H9 (cell line): ENCODE data around the gene POLE2. TPM values are rescaled to one million over a fixed set of nuclear protein-coding genes. Genes with fewer than 3 reads are reported as not detected.

Experiments
- DNase-seq: peaks from one replicate; pipeline ENCODE4 v3.0.0-alpha.2; 2017
- H2AFZ ChIP-seq: one replicate; pipeline ENCODE4 v1.6.1; 2013; ENCODE audit warnings: mild to moderate bottlenecking, low read length, control low read depth, moderate library complexity
- H2AK5ac ChIP-seq: 2 replicates; pipeline ENCODE4 v1.6.1; 2013; ENCODE audit warnings: low read length, control low read depth, mixed read lengths; ENCODE audit not compliant: insufficient read length
- H2BK120ac ChIP-seq: one replicate; pipeline ENCODE4 v1.6.1; 2013; ENCODE audit warnings: low read depth, mild to moderate bottlenecking, low read length, control low read depth, inconsistent platforms; ENCODE audit not compliant: poor library complexity, severe bottlenecking
- H2BK12ac ChIP-seq: 2 replicates; pipeline ENCODE4 v1.6.1; 2013; ENCODE audit warnings: low read length, control low read depth, mixed read lengths, low read depth; ENCODE audit not compliant: insufficient read length
- H2BK15ac ChIP-seq: 2 replicates; pipeline ENCODE4 v1.6.1; 2013; ENCODE audit warnings: low read depth, low read length, control low read depth
- H2BK20ac ChIP-seq: one replicate; pipeline ENCODE4 v1.6.1; 2013; ENCODE audit warnings: low read depth, mild to moderate bottlenecking, low read length, control low read depth, inconsistent platforms; ENCODE audit not compliant: poor library complexity, severe bottlenecking
- H2BK5ac ChIP-seq: 2 replicates; pipeline ENCODE4 v1.6.1; 2013; ENCODE audit warnings: low read length, control low read depth, mixed read lengths; ENCODE audit not compliant: insufficient read length
- H3K14ac ChIP-seq: 2 replicates; pipeline ENCODE4 v1.6.1; 2013; ENCODE audit warnings: low read length, control low read depth; ENCODE audit not compliant: insufficient read depth
- H3K18ac ChIP-seq: 2 replicates; pipeline ENCODE4 v1.6.1; 2013; ENCODE audit warnings: low read depth, mild to moderate bottlenecking, mixed read lengths, low read length, control low read depth; ENCODE audit not compliant: insufficient read length
- H3K23ac ChIP-seq: 2 replicates; pipeline ENCODE4 v1.6.1; 2013; ENCODE audit warnings: low read length, control low read depth, mixed read lengths, low read depth; ENCODE audit not compliant: insufficient read length
- H3K23me2 ChIP-seq: 2 replicates; pipeline ENCODE4 v1.6.1; 2013; ENCODE audit warnings: low read depth, mild to moderate bottlenecking, mixed read lengths, low read length, control low read depth; ENCODE audit not compliant: insufficient read length, poor library complexity, severe bottlenecking
- H3K27ac ChIP-seq: 2 replicates; pipeline ENCODE4 v1.5.1; 2013; ENCODE audit warnings: low read length, control low read depth, mixed read lengths, low read depth; ENCODE audit not compliant: insufficient read length
- H3K27me3 ChIP-seq: 2 replicates; pipeline ENCODE4 v1.6.1; 2013; ENCODE audit warnings: low read length, control low read depth, inconsistent platforms; ENCODE audit not compliant: insufficient read depth
- H3K4ac ChIP-seq: 2 replicates; pipeline ENCODE4 v1.6.1; 2013; ENCODE audit warnings: low read depth, mild to moderate bottlenecking, control low read depth, inconsistent platforms, low read length, moderate library complexity
- H3K4me1 ChIP-seq: 2 replicates; pipeline ENCODE4 v1.6.1; 2013; ENCODE audit warnings: low read length, control low read depth, inconsistent platforms; ENCODE audit not compliant: insufficient read depth
- H3K4me2 ChIP-seq: 2 replicates; pipeline ENCODE4 v1.6.1; 2013; ENCODE audit warnings: low read length, control low read depth, mixed read lengths; ENCODE audit not compliant: insufficient read length, insufficient read depth
- H3K56ac ChIP-seq: 2 replicates; pipeline ENCODE4 v1.6.1; 2013; ENCODE audit warnings: low read depth, mild to moderate bottlenecking, mixed read lengths, low read length, control low read depth; ENCODE audit not compliant: insufficient read length
- H3K79me1 ChIP-seq: 2 replicates; pipeline ENCODE4 v1.6.1; 2013; ENCODE audit warnings: low read depth, mild to moderate bottlenecking, moderate library complexity, low read length, control low read depth, inconsistent platforms; ENCODE audit not compliant: insufficient read depth, poor library complexity, severe bottlenecking
- H3K79me2 ChIP-seq: 2 replicates; pipeline ENCODE4 v1.6.1; 2013; ENCODE audit warnings: low read length, control low read depth, inconsistent platforms; ENCODE audit not compliant: insufficient read depth
- H3K9ac ChIP-seq: 2 replicates; pipeline ENCODE4 v1.6.1; 2013; ENCODE audit warnings: low read length, control low read depth, mixed read lengths; ENCODE audit not compliant: insufficient read length; ENCODE audit errors: extremely low read depth
- H3K9me3 ChIP-seq: one replicate; pipeline ENCODE4 v1.6.1; 2013; ENCODE audit warnings: low read depth, low read length, inconsistent platforms; ENCODE audit not compliant: control insufficient read depth
- H3T11ph ChIP-seq: one replicate; pipeline ENCODE4 v1.6.1; 2013; ENCODE audit warnings: mild to moderate bottlenecking, low read length, control low read depth, inconsistent platforms
- H4K20me1 ChIP-seq: one replicate; pipeline ENCODE4 v1.6.1; 2013; ENCODE audit not compliant: control insufficient read depth, insufficient read length, insufficient read depth
- H4K5ac ChIP-seq: 2 replicates; pipeline ENCODE4 v1.6.1; 2013; ENCODE audit warnings: low read depth, mild to moderate bottlenecking, mixed read lengths, low read length, control low read depth; ENCODE audit not compliant: insufficient read length
- H4K8ac ChIP-seq: replicated peaks from 2 replicates; pipeline ENCODE4 v1.6.1; 2013; ENCODE audit warnings: low read length, control low read depth, mixed read lengths, low read depth; ENCODE audit not compliant: insufficient read length
- H4K91ac ChIP-seq: 2 replicates; pipeline ENCODE4 v1.6.1; 2013; ENCODE audit warnings: low read depth, mild to moderate bottlenecking, moderate library complexity, mixed read lengths, low read length, control low read depth; ENCODE audit not compliant: insufficient read length
- H3K27ac Mint-ChIP-seq, 3 experiments: 2 replicates in 2 of 3; 3 replicates in 1 of 3; pipeline ENCODE4 v1.8.0; 2020 to 2021; ENCODE audit warnings: mixed read lengths in 3 of 3, mild to moderate bottlenecking in 1 of 3, moderate library complexity in 1 of 3
- H3K27me3 Mint-ChIP-seq: 2 replicates; pipeline ENCODE4 v1.8.0; 2021; ENCODE audit warnings: low read depth, mild to moderate bottlenecking, moderate library complexity, mixed read lengths
- H3K36me3 Mint-ChIP-seq, 3 experiments: 2 replicates in 2 of 3; 3 replicates in 1 of 3; pipeline ENCODE4 v1.8.0; 2020 to 2021; ENCODE audit warnings: low read depth in 3 of 3, mixed read lengths in 3 of 3; ENCODE audit not compliant: insufficient read depth in 1 of 3
- H3K4me1 Mint-ChIP-seq, 2 experiments: 2 replicates each; pipeline ENCODE4 v1.8.0; 2020; ENCODE audit warnings: mixed read lengths in 2 of 2
- H3K4me3 Mint-ChIP-seq, 2 experiments: 2 replicates in 1 of 2; 3 replicates in 1 of 2; pipeline ENCODE4 v1.8.0; 2020 to 2021; ENCODE audit warnings: mild to moderate bottlenecking in 2 of 2, mixed read lengths in 2 of 2, moderate library complexity in 1 of 2
- H3K9me3 Mint-ChIP-seq, 2 experiments: 2 replicates in 1 of 2; 3 replicates in 1 of 2; pipeline ENCODE4 v1.8.0; 2020; ENCODE audit warnings: mild to moderate bottlenecking in 2 of 2, mixed read lengths in 2 of 2, moderate library complexity in 1 of 2
- CTCF ChIP-seq: fragments of 200-600 bp; sonication (generic); conservative IDR thresholded peaks from 3 replicates; pipeline ENCODE4 v1.8.0; 2021; ENCODE audit warnings: antibody characterized with exemption, mild to moderate bottlenecking
- WGBS: extraction: QIAGEN DNeasy Blood & Tissue Kit; methylation state at CpG from one replicate; pipeline ENCODE4 v1.1.7; 2013; ENCODE audit warnings: missing lambda C conversion rate, low lambda C conversion rate, mixed read lengths; ENCODE audit not compliant: insufficient read length; ENCODE audit errors: extremely low coverage; 5-methylcytosine and 5-hydroxymethylcytosine counted together
- total RNA-seq: library from RNA; stranded (reverse); gene quantifications from 2 replicates; pipeline ENCODE4 v1.2.1, GENCODE V29; 2021

The POLE2 gene
- total RNA-seq, 1 experiment from 2014 or later: 25.7 TPM

- Histone ChIP-seq H3K79me2 (peaks cover 1% of the 10 kb centered on the region; the same call in 1 of the 2 replicates), H3K18ac (no peak overlapping the region), H3K56ac (no peak overlapping the region), H2BK15ac (no peak overlapping the region), H3K23me2 (no peaks in the 10 kb centered on the region), H2AK5ac (no peak overlapping the region), H4K20me1 (no peaks in the 10 kb centered on the region), H3K23ac (no peak overlapping the region), H3K14ac (no peak overlapping the region), H3K79me1 (no peaks in the 10 kb centered on the region), H3K4ac (no peak overlapping the region), H3K9me3 (no peaks in the 10 kb centered on the region), H2BK20ac (no peak overlapping the region), H3K9ac (no peak overlapping the region), H4K8ac (no peak overlapping the region), H2AFZ (no peak overlapping the region), H3K4me2 (no peak overlapping the region), H3K4me1 (no peaks in the 10 kb centered on the region), H3T11ph (no peak overlapping the region), H4K91ac (no peak overlapping the region), H2BK12ac (no peak overlapping the region), H3K27me3 (no peaks in the 10 kb centered on the region), H4K5ac (no peak overlapping the region), H2BK120ac (no peak overlapping the region), H2BK5ac (no peak overlapping the region), H3K27ac (no peak overlapping the region)
- Mint-ChIP-seq H3K4me1 (peaks cover 2 to 8% of the 10 kb centered on the region in 2 experiments; a peak in 3 of 4 replicates), H3K9me3 (no peaks in the 10 kb centered on the region; a peak in 1 of 5 replicates), H3K36me3 (peaks cover 10 to 45% (median 31%) of the 10 kb centered on the region in 3 experiments), H3K27ac (no peak overlapping the region), H3K4me3 (no peak overlapping the region), H3K27me3 (no peaks in the 10 kb centered on the region)
- WGBS: no CpG with 5 or more reads among the region's 2 CpGs
- DNase-seq: no peak
- TF ChIP-seq CTCF: no peak
Observed at GRCh38 chr14:49614196-49614595, 73.8 kb downstream of the POLE2 start.
